Neural cell (in vitro differentiated cells): ENCODE results near the gene MARK2.

ENCODE experiments used
- EP300 ChIP-seq: fragments of 450-650 bp; conservative IDR thresholded peaks from 2 replicates; pipeline ENCODE4 v1.6.1; 2014; ENCODE audit warnings: antibody characterized with exemption, mild to moderate bottlenecking, moderate library complexity; ENCODE audit not compliant: poor library complexity, severe bottlenecking
- EZH2 ChIP-seq: fragments of 200-600, 300-800 bp; shearing (Covaris generic), sonication (generic); IDR thresholded peaks from 2 replicates; pipeline ENCODE4 v1.6.1; 2014; ENCODE audit warnings: antibody characterized with exemption, low read length, borderline replicate concordance, mild to moderate bottlenecking; ENCODE audit not compliant: insufficient read depth, poor library complexity, severe bottlenecking
- MXI1 ChIP-seq: fragments of 450-650 bp; conservative IDR thresholded peaks from 2 replicates; pipeline ENCODE4 v1.6.1; 2014; ENCODE audit warnings: antibody characterized with exemption, mild to moderate bottlenecking; ENCODE audit not compliant: poor library complexity, severe bottlenecking
- POLR2AphosphoS5 ChIP-seq: IDR thresholded peaks from 2 replicates; pipeline ENCODE4 v1.6.1; 2012
- RAD21 ChIP-seq: fragments of 450-650 bp; conservative IDR thresholded peaks from 2 replicates; pipeline ENCODE4 v1.6.1; 2014; ENCODE audit warnings: antibody characterized with exemption, mild to moderate bottlenecking, moderate library complexity
- SMC3 ChIP-seq: fragments of 450-650 bp; conservative IDR thresholded peaks from 2 replicates; pipeline ENCODE4 v1.6.1; 2014; ENCODE audit warnings: antibody characterized with exemption, mild to moderate bottlenecking, moderate library complexity; ENCODE audit not compliant: poor library complexity
- TAF1 ChIP-seq: IDR thresholded peaks from 2 replicates; pipeline ENCODE4 v1.6.1; 2012; ENCODE audit warnings: low read depth
- TF ChIP-seq, protein P1 (sequence below): fragments of 450-650 bp; IDR thresholded peaks from 2 replicates; pipeline ENCODE4 v1.5.1; 2014; ENCODE audit warnings: antibody characterized with exemption, mild to moderate bottlenecking, moderate library complexity; ENCODE audit not compliant: poor library complexity, severe bottlenecking
- TF ChIP-seq, protein P2 (sequence below): IDR thresholded peaks from 2 replicates; pipeline ENCODE4 v1.6.1; 2012; ENCODE audit warnings: borderline replicate concordance

DNA sequence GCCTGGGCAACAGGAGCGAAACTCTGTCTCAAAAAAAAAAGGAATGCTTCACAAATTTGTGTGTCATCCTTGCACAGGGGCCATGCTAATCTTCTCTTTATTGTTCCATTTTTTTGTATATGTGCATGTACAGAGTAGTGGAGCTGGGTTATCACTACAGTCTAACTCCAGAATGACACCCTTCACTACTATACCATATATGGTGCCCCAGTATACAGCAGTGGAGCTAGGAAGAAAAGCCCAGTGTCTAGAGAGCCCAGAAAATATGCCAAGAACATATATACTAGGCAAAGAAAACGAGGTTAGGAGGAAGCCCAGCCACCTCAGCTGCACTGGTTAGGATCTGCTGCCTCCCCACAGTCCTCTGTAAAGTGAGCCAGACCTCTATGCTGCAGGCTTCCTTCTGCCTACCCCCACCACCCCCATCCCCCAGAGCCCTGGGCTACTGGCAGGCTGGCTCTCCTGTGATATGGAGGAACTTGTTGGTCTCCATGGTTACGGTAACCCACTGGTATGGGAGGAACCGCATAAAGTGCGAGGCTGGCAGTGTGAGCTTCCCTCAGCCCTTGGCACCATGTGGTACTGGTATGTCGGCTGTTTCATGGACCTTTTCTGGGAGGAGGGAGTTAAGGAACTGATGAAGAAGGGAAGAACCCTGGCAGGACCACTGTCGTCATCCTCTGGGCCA is 43.8 kb downstream of the MARK2 start:
- TF ChIP-seq, protein P1, sequence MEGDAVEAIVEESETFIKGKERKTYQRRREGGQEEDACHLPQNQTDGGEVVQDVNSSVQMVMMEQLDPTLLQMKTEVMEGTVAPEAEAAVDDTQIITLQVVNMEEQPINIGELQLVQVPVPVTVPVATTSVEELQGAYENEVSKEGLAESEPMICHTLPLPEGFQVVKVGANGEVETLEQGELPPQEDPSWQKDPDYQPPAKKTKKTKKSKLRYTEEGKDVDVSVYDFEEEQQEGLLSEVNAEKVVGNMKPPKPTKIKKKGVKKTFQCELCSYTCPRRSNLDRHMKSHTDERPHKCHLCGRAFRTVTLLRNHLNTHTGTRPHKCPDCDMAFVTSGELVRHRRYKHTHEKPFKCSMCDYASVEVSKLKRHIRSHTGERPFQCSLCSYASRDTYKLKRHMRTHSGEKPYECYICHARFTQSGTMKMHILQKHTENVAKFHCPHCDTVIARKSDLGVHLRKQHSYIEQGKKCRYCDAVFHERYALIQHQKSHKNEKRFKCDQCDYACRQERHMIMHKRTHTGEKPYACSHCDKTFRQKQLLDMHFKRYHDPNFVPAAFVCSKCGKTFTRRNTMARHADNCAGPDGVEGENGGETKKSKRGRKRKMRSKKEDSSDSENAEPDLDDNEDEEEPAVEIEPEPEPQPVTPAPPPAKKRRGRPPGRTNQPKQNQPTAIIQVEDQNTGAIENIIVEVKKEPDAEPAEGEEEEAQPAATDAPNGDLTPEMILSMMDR = no peak
- no peak for TF ChIP-seq EZH2
- TF ChIP-seq, protein P2, sequence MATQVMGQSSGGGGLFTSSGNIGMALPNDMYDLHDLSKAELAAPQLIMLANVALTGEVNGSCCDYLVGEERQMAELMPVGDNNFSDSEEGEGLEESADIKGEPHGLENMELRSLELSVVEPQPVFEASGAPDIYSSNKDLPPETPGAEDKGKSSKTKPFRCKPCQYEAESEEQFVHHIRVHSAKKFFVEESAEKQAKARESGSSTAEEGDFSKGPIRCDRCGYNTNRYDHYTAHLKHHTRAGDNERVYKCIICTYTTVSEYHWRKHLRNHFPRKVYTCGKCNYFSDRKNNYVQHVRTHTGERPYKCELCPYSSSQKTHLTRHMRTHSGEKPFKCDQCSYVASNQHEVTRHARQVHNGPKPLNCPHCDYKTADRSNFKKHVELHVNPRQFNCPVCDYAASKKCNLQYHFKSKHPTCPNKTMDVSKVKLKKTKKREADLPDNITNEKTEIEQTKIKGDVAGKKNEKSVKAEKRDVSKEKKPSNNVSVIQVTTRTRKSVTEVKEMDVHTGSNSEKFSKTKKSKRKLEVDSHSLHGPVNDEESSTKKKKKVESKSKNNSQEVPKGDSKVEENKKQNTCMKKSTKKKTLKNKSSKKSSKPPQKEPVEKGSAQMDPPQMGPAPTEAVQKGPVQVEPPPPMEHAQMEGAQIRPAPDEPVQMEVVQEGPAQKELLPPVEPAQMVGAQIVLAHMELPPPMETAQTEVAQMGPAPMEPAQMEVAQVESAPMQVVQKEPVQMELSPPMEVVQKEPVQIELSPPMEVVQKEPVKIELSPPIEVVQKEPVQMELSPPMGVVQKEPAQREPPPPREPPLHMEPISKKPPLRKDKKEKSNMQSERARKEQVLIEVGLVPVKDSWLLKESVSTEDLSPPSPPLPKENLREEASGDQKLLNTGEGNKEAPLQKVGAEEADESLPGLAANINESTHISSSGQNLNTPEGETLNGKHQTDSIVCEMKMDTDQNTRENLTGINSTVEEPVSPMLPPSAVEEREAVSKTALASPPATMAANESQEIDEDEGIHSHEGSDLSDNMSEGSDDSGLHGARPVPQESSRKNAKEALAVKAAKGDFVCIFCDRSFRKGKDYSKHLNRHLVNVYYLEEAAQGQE = no peak
- no peak for TF ChIP-seq EP300
- no peak for TF ChIP-seq POLR2AphosphoS5
- TF ChIP-seq TAF1 = no peak
- TF ChIP-seq SMC3 = no peak
- no peak for TF ChIP-seq MXI1
- TF ChIP-seq RAD21 = no peak
